HG03025 (cell line): ENCODE data around the gene MS4A12.
"Not testable (repeated sequence)": the region's sequence is repeated elsewhere in the genome, so short reads cannot be mapped to it uniquely, and the experiment has no call there.

ENCODE experiments used
- ATAC-seq: cut with Tn5 transposase; IDR thresholded peaks from one replicate; pipeline ENCODE4 v1.9.1; 2021; ENCODE audit warnings: mild to moderate bottlenecking, moderate library complexity; ENCODE audit not compliant: unreplicated experiment, low FRiP score

MS4A12 gene

GRCh38 chr11:60511393-60511792 is 18.8 kb downstream of the MS4A12 start:
- no peak for ATAC-seq

DNA sequence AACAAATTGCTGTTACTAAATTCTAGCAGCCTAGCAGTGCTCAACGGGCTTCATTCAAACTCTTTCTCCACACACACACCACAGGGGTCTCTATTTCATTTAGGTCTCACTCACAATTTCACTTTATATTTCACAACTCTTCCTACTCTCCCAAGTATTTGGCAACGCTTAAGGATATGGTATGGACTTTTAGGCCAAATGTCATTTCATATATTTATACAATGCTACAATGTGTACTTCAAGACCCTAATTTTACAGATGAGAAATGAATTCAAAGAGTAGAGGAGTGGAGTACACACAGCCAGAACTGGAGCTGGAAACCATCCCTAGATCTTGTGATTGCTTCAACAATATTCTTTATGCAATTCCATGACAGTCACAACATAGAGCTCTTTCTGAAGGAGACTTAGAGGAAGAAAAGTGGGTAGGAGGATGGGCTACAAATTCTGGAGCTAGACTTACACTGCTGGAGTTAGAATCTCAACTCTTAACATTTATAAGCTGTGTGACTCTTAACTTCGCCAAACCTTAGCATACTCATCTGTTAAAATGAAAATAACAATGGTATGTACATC is 20.2 kb downstream of the MS4A12 start:
- no peak for ATAC-seq

- no peak for ATAC-seq
Observed at GRCh38 chr11:60513496-60514460, 21.2 kb downstream of the MS4A12 start.

DNA sequence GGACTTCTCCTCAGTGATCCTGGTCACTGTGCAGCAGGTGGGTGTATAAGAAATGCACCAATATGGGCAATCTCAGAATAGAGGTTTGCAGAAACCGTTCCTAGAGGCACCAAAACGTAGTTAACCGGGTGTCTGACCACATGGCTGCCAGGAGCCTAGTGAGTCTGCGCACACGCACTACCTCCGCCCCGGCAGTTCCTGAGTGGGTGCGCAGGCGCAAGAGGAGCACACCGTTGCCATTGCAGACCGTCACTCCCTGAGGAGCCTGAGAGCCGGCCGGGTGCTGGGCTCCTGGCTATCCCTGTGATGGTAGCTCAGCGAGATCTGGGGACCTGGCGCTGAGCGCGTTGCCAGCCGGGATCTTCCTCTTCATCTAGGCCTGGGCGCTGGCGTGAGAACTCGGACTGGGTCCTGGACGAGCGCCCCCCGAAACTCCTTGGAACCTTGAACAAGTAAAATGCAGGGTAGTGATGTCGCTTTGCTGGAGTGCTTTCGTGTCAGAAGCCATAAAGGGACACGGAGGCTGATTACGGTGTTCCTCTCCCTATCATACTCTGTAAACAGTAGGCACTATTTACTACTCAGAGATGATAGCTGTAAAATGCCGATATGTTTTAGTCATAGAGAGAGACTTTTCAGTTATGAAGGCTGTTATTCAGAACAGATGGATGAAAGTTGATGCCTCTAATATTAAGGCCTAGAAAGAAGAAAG is 22.7 kb downstream of the MS4A12 start, which contains the start of gene MS4A13:
TSS of gene MS4A13 (plus strand) at position 249 of the 712 bp plus-strand sequence. CDS start 2,692 bp downstream, outside the sequence.
- ATAC-seq, result no peak

DNA sequence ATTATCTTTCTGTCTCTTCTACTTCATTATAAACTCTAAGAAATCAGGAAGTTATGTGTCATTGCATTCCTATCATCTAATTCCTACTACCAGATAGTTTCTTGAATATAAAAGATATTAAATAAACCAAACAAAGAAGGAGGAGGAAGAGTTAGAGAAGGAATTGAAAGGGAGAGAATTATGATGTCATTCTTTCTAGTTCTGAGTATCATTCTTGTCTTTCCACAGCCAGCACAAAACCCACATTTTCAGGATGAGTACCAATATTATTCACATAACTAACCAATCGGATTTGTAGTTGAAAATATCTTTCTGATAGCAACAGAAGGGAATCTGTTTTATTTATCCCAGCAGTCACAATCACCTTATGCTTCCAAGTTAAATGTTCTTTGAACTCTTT is 35.9 kb downstream of the MS4A12 start:
- no peak for ATAC-seq

GRCh38 chr11:60528934-60529333 is 36.4 kb downstream of the MS4A12 start:
- ATAC-seq, result peak; percentile 78

DNA sequence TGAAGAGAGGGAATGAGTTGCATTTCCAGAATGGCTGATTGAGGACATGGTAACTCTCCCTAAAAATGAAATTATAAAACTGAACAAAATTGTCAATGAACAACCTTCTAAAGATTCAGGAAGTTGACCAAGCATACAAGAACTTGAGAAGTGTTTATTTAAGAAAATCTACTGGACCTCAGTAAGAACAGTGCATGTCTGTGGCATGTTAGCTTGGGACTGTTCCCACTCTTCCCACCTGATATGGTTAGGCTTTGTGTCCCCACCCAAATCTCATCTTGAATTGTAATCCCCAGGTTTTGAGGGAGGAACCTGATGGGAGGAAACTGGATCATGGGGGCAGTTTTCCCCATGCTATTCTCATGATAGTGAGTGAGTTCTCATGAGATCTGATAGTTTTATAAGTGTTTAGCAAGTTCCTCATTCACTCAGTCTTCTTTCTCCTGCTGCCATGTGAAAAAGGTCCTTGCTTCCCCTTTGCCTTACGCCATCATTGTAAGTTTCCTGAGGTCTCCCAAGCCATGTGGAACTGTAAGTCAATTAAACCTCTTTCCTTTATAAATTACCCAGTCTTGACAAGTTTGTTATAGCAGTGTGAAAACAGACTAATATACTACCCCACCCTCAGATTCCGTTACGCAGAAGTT is 38.0 kb downstream of the MS4A12 start:
- ATAC-seq, result no peak

GRCh38 chr11:60532383-60532782 is 39.8 kb downstream of the MS4A12 start:
- ATAC-seq, result not testable (repeated sequence)

DNA sequence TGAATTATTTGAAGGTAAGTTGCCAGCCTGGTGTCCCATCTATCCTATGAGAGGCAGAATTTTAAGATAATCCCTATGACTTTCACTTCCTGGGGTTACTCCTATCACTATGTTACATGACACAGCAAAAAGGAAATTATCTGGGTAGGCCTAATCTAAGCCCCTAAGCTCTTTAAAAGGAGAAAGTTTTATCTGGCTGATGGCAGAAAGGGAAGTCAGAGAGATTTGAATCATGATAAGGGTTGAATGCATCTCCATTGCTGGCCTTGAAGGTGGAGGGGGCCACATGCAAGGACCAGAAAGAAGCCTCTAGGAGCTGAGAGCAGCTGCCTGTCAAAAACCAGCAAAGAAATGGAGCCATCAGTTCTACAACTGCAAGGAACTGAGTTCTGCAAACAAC is 46.0 kb downstream of the MS4A12 start:
- ATAC-seq, result not testable (repeated sequence)

- no peak for ATAC-seq
Observed at GRCh38 chr11:60544077-60544476, 51.5 kb downstream of the MS4A12 start.
